ENCODE results near the gene UQCR11. TPM values are rescaled to one million over a fixed set of nuclear protein-coding genes. Genes with fewer than 3 reads are reported as not detected.

UQCR11 gene
- total RNA-seq, 1 donor from 2014 or later = 203 TPM

DNA sequence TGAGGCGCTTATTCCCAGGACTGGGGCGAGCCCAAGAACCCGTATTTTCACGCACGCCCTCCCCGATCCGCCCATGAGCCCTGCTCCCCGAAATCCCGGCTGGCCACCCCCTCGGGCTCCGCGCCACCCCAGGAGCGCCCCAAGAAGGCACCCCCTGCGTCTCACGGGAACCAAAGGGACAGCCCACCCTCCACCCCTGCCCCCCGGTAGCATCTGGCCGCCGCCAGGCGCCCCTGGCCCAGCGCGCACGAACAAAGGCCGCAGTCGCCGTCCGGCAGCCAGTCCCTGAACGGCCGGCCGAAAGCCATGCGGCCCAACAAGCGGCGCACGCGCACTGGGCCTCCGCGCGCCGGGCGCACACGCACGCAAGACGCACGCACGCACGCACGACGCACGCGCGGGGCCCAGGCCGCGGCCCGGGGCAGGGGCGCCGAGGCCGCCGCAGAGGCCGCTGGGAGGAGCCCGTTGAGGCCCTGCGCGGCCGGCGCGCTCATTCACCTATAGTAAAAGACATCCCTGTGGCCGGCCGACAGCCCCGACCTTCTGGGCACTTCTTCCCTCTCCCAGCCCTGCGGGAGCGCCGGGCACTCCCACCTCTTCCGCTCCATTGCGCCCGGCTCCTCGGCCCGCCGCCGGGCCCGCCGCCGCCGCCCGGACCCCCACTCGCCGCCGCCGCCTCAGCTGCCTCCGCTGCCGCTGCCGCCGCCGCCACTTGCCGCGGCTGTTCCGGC is 13.1 kb downstream of the UQCR11 start:
- Mint-ChIP-seq H3K27ac (ENCODE audit: unreplicated experiment) (peak overlapping the region; percentile 83), H3K4me1 (ENCODE audit: unreplicated experiment) (peaks cover 29% of the 10 kb centered on the region), H3K36me3 (ENCODE audit: unreplicated experiment) (peaks cover 4% of the 10 kb centered on the region), H3K27me3 (ENCODE audit: unreplicated experiment) (no peaks in the 10 kb centered on the region), H3K9me3 (ENCODE audit: unreplicated experiment) (no peaks in the 10 kb centered on the region), H3K4me3 (ENCODE audit: unreplicated experiment) (peak overlapping the region; percentile 87)
- TF ChIP-seq, protein P1, sequence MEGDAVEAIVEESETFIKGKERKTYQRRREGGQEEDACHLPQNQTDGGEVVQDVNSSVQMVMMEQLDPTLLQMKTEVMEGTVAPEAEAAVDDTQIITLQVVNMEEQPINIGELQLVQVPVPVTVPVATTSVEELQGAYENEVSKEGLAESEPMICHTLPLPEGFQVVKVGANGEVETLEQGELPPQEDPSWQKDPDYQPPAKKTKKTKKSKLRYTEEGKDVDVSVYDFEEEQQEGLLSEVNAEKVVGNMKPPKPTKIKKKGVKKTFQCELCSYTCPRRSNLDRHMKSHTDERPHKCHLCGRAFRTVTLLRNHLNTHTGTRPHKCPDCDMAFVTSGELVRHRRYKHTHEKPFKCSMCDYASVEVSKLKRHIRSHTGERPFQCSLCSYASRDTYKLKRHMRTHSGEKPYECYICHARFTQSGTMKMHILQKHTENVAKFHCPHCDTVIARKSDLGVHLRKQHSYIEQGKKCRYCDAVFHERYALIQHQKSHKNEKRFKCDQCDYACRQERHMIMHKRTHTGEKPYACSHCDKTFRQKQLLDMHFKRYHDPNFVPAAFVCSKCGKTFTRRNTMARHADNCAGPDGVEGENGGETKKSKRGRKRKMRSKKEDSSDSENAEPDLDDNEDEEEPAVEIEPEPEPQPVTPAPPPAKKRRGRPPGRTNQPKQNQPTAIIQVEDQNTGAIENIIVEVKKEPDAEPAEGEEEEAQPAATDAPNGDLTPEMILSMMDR (IDR thresholded peaks at IDR 0.05) = no peak
- peak; percentile 96 for DNase-seq (ENCODE audit: extremely low spot score, unreplicated experiment)

DNA sequence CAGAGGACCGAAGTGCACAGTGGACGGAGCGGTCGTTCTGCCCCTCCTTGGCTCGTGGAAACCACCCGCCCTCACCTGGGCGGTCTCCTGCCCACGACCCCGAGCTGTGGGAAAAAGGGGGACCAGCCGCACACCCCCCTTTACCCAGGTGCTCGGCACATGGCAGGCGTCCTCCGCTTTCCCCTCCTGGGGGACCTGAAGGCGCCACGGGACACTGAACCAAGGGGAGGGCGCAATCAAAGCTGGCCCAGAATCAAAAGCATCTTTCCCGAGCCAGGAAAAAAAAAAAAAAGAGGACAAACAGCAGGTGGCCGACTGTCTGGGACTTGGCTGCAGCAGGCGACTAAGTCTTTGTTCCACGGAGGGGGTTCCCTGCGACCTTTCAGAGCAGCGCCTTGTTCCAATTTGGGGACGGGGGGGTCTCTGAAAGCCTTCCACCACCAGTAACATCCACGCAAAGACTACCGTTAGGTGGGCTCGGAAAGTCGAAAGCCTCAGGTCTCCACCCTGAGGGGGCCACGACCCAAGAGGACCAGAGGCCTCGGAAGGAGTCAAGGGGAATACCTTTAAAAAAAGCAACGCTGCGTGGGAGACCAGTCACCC is 13.7 kb downstream of the UQCR11 start:
- Mint-ChIP-seq H3K27me3 (ENCODE audit: unreplicated experiment) (no peaks in the 10 kb centered on the region), H3K4me1 (ENCODE audit: unreplicated experiment) (peaks cover 29% of the 10 kb centered on the region)
- TF ChIP-seq, protein P1 (IDR thresholded peaks at IDR 0.05) = no peak

DNA sequence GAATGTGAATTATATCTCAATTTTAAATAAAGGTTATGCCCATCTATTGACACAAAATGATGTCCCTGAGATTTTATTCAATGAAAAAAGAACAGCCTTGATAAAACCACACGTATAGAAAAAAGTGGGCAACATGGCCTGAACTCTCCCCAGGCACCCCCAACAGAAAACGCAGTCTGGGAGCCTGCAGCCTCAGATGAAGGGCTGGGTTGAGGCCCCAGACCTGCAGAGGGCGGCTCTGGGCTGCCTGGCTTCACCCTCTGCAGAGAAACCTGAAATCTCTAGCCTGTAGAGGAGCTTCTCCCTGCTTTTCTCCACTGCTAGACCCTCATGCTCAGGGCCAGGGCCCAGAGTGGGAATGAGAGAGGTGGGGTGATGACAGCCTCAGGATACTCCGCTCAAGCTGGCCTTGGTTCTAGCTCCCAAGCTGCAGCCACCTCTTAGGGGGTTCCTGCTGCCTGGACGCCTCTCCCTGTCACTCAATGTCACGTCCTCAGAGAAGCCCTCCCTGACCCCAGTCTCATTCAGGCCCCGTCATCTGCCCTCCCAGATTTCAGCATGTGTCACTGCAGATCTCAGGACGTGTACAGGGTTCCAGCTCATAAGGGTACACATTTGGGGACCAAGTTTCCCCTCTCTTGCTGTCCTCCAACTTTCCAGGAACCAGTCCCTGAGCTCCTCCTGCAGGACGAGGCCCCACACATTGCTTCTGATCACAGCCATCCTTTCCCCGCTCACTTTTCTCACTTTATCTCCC is 14.4 kb downstream of the UQCR11 start:
- H3K9me3 Mint-ChIP-seq (ENCODE audit: unreplicated experiment) = no peaks in the 10 kb centered on the region
- H3K4me1 Mint-ChIP-seq (ENCODE audit: unreplicated experiment) = peaks cover 29% of the 10 kb centered on the region
- no peaks in the 10 kb centered on the region for H3K27me3 Mint-ChIP-seq (ENCODE audit: unreplicated experiment)
- peaks cover 2% of the 10 kb centered on the region for H3K36me3 Mint-ChIP-seq (ENCODE audit: unreplicated experiment)
- H3K4me3 Mint-ChIP-seq (ENCODE audit: unreplicated experiment) = peak overlapping the region; percentile 87
- DNase-seq (ENCODE audit: extremely low spot score, unreplicated experiment) = no peak
- H3K27ac Mint-ChIP-seq (ENCODE audit: unreplicated experiment) = peak overlapping the region; percentile 83
- TF ChIP-seq, protein P1 (IDR thresholded peaks at IDR 0.05) = peak; percentile 41

More for the DNA sequence above, 13.7 kb downstream of the UQCR11 start:
- peaks cover 2% of the 10 kb centered on the region for H3K36me3 Mint-ChIP-seq (ENCODE audit: unreplicated experiment)
- no peak for DNase-seq (ENCODE audit: extremely low spot score, unreplicated experiment)
- peak overlapping the region; percentile 83 for H3K27ac Mint-ChIP-seq (ENCODE audit: unreplicated experiment)
- no peaks in the 10 kb centered on the region for H3K9me3 Mint-ChIP-seq (ENCODE audit: unreplicated experiment)
- peak overlapping the region; percentile 87 for H3K4me3 Mint-ChIP-seq (ENCODE audit: unreplicated experiment)

DNA sequence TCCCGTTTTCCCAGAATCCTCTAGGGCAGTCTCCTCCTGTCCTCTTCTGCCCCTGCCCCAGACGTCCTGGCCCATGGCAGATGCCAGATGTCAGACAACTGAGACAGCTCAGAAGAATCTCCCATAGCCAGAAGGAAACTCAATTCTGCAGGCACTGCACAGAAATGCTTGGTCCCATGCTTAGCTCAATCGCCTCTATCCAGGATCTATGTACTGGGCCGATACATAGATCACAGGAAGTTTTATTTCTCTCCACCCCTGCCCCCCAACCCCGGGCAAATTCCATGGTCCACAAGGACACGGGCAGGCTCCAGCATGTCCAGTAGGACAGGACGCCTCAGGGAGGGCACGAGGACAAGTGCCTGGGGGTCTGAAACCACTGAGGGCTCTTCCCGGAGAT is 17.4 kb downstream of the UQCR11 start:
- peak overlapping the region; percentile 47 for H3K27ac Mint-ChIP-seq (ENCODE audit: unreplicated experiment)
- H3K4me3 Mint-ChIP-seq (ENCODE audit: unreplicated experiment) = no peak overlapping the region
- H3K9me3 Mint-ChIP-seq (ENCODE audit: unreplicated experiment) = no peaks in the 10 kb centered on the region
- peaks cover 27% of the 10 kb centered on the region for H3K4me1 Mint-ChIP-seq (ENCODE audit: unreplicated experiment)
- no peaks in the 10 kb centered on the region for H3K27me3 Mint-ChIP-seq (ENCODE audit: unreplicated experiment)
- TF ChIP-seq, protein P1 (IDR thresholded peaks at IDR 0.05) = no peak
- peaks cover 6% of the 10 kb centered on the region for H3K36me3 Mint-ChIP-seq (ENCODE audit: unreplicated experiment)
- no peak for DNase-seq (ENCODE audit: extremely low spot score, unreplicated experiment)

DNA sequence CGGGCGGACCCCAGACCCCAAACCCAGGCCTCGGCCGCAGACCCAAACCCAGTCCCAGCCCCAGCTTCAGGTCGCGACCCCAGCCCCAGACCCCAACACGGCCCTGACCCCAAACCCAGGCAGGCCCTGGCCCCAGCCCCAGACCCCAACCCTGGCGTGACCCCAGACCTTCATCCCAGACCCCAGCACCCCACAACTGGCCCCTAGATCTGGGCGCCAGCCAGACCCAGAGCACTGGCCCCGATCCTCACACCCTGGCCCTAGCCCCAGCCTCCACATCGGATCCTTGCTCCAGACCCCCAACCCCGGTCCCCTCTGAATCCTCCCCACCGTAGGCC is 20.1 kb downstream of the UQCR11 start:
- Mint-ChIP-seq H3K27me3 (ENCODE audit: unreplicated experiment) (no peaks in the 10 kb centered on the region), H3K4me3 (ENCODE audit: unreplicated experiment) (no peak overlapping the region), H3K27ac (ENCODE audit: unreplicated experiment) (no peak overlapping the region), H3K4me1 (ENCODE audit: unreplicated experiment) (peaks cover 15% of the 10 kb centered on the region), H3K9me3 (ENCODE audit: unreplicated experiment) (no peaks in the 10 kb centered on the region), H3K36me3 (ENCODE audit: unreplicated experiment) (peaks cover 11% of the 10 kb centered on the region)
- TF ChIP-seq, protein P1 (IDR thresholded peaks at IDR 0.05) = no peak
- DNase-seq (ENCODE audit: extremely low spot score, unreplicated experiment) = no peak
